Suprapubic skin (tissue), 4 donors: ENCODE results near the gene CAMK2G. TPM values are rescaled to one million over a fixed set of nuclear protein-coding genes. Genes with fewer than 3 reads are reported as not detected.
"Not testable (repeated sequence)": the region's sequence is repeated elsewhere in the genome, so short reads cannot be mapped to it uniquely, and the experiment has no call there.

Experiments
- DNase-seq, 2 donors: peaks; one replicate each; pipeline ENCODE4 v3.0.0-alpha.2; 2019; ENCODE audit warnings: low spot score in 2 of 2
- H3K27ac ChIP-seq: fragments of 200-600 bp; sonication (generic); one replicate; pipeline ENCODE4 v1.5.1; 2019
- H3K27me3 ChIP-seq: fragments of 200-600 bp; sonication (generic); one replicate; pipeline ENCODE4 v1.5.1; 2019
- H3K36me3 ChIP-seq: fragments of 200-600 bp; sonication (generic); one replicate; pipeline ENCODE4 v1.5.1; 2019
- H3K4me1 ChIP-seq: fragments of 200-600 bp; sonication (generic); one replicate; pipeline ENCODE4 v1.5.1; 2019
- H3K4me3 ChIP-seq: fragments of 200-600 bp; sonication (generic); one replicate; pipeline ENCODE4 v1.5.1; 2019; ENCODE audit warnings: mild to moderate bottlenecking
- H3K9me3 ChIP-seq: fragments of 200-600 bp; sonication (generic); one replicate; pipeline ENCODE4 v1.5.1; 2019
- CTCF ChIP-seq, 2 donors: fragments of 200-600 bp in 1 of 2; fragments of 450-650 bp in 1 of 2; sonication (generic) in 1 of 2; IDR thresholded peaks; one replicate each; pipeline ENCODE4 v1.5.1; 2016 to 2019; ENCODE audit warnings: antibody characterized with exemption in 2 of 2, mild to moderate bottlenecking in 1 of 2, moderate library complexity in 1 of 2
- EP300 ChIP-seq: sonication (generic); formaldehyde crosslinking; IDR thresholded peaks from one replicate; pipeline ENCODE4 v1.6.1; 2017; ENCODE audit warnings: antibody characterized with exemption
- POLR2A ChIP-seq, 2 donors: fragments of 450-650 bp; IDR thresholded peaks; one replicate each; pipeline ENCODE4 v1.6.1; 2017; ENCODE audit warnings: antibody characterized with exemption in 2 of 2, mild to moderate bottlenecking in 2 of 2, moderate library complexity in 2 of 2
- POLR2AphosphoS5 ChIP-seq, 3 donors: sonication (generic); formaldehyde crosslinking; IDR thresholded peaks; one replicate each; pipeline ENCODE4 v1.6.1; 2017; ENCODE audit warnings: antibody characterized with exemption in 3 of 3
- WGBS: methylation state at CpG from one replicate; pipeline ENCODE4 v1.1.5; 2018; 5-methylcytosine and 5-hydroxymethylcytosine counted together
- total RNA-seq, 4 donors: library from RNA; depleted of rRNA; stranded (reverse); fragments of >200 nt; gene quantifications; one replicate each; pipeline ENCODE4 v1.1.0, GENCODE V29; 2016

The CAMK2G gene
- 10 to 100 TPM; 16.9 to 35.2 (median 20.6) TPM for total RNA-seq

GRCh38 chr10:73874267-73875138 lies at the start of gene CAMK2G:
Gene CAMK2G (minus strand): TSS chr10:73874555. CDS start chr10:73874461, 94 bp downstream.
- H3K4me1 ChIP-seq: peaks cover 50% of the 10 kb centered on the region
- peak within 1 kb of the TSS; percentile 18 for H3K27ac ChIP-seq
- peaks cover 6% of the 10 kb centered on the region for H3K36me3 ChIP-seq
- TF ChIP-seq CTCF (IDR thresholded peaks at IDR 0.05) (no peak), EP300 (no peak), POLR2A (IDR thresholded peaks at IDR 0.05) (peak in 1 of 2 donors; percentile 20), POLR2AphosphoS5 (IDR thresholded peaks at IDR 0.05) (no peak)
- peak within 1 kb of the TSS; percentile 90 for H3K4me3 ChIP-seq
- H3K9me3 ChIP-seq: no peaks in the 10 kb centered on the region
- WGBS: 3% methylated on average over 8 of the region's 95 CpGs
- H3K27me3 ChIP-seq: no peaks in the 10 kb centered on the region
- peak; percentile 88 to 91 for DNase-seq

- no peak for DNase-seq
- WGBS: 88% methylated on average over 2 of the region's 2 CpGs
- Histone ChIP-seq H3K27ac (no peak overlapping the region), H3K4me3 (no peak overlapping the region), H3K9me3 (no peaks in the 10 kb centered on the region), H3K36me3 (no peaks in the 10 kb centered on the region), H3K4me1 (peaks cover 35% of the 10 kb centered on the region), H3K27me3 (no peaks in the 10 kb centered on the region)
- TF ChIP-seq CTCF (IDR thresholded peaks at IDR 0.05) (no peak), EP300 (no peak), POLR2AphosphoS5 (IDR thresholded peaks at IDR 0.05) (no peak), POLR2A (IDR thresholded peaks at IDR 0.05) (no peak)
Measured at GRCh38 chr10:73922864-73923133, 48.4 kb upstream of the CAMK2G start.

GRCh38 chr10:73922007-73922863 lies 47.9 kb upstream of the CAMK2G start:
- TF ChIP-seq POLR2AphosphoS5 (IDR thresholded peaks at IDR 0.05): no peak
- Histone ChIP-seq H3K27ac (no peak overlapping the region), H3K4me1 (peaks cover 41% of the 10 kb centered on the region), H3K9me3 (no peaks in the 10 kb centered on the region), H3K27me3 (no peaks in the 10 kb centered on the region), H3K4me3 (no peak overlapping the region), H3K36me3 (no peaks in the 10 kb centered on the region)
- 91% methylated on average over 6 of the region's 6 CpGs for WGBS
- DNase-seq: no peak

- Histone ChIP-seq H3K27me3 (no peaks in the 10 kb centered on the region), H3K4me1 (peaks cover 47% of the 10 kb centered on the region), H3K36me3 (peaks cover 10% of the 10 kb centered on the region), H3K9me3 (no peaks in the 10 kb centered on the region), H3K4me3 (no peak overlapping the region), H3K27ac (peak overlapping the region; percentile 86)
- no peak for TF ChIP-seq EP300
- peak in 2 of 3 donors; percentile 12 to 58 for TF ChIP-seq POLR2AphosphoS5 (IDR thresholded peaks at IDR 0.05)
- no peak for TF ChIP-seq POLR2A (IDR thresholded peaks at IDR 0.05)
- TF ChIP-seq CTCF (IDR thresholded peaks at IDR 0.05): no peak
- DNase-seq: peak in 1 of 2 donors; percentile 82
- WGBS: 15% methylated on average over 4 of the region's 4 CpGs
Measured at GRCh38 chr10:73920089-73920488, 45.7 kb upstream of the CAMK2G start.

- WGBS: 57% methylated on average over 8 of the region's 8 CpGs
- H3K4me3 ChIP-seq, DNase-seq, H3K9me3 ChIP-seq, H3K36me3 ChIP-seq, H3K27me3 ChIP-seq: not testable (repeated sequence)
- Histone ChIP-seq H3K4me1 (peaks cover 53% of the 10 kb centered on the region), H3K27ac (peak overlapping the region; percentile 86)
Measured at GRCh38 chr10:73919481-73919880, 45.1 kb upstream of the CAMK2G start.
